Measurements from ENCODE around the gene CD28.

Gene CD28

GRCh38 chr2:203719456-203720410 is 13.3 kb downstream of the CD28 start:
- DNase-seq: no peak

- DNase-seq: no peak
These were observed 14.7 kb downstream of the CD28 start for GRCh38 chr2:203720915-203721672.

DNA sequence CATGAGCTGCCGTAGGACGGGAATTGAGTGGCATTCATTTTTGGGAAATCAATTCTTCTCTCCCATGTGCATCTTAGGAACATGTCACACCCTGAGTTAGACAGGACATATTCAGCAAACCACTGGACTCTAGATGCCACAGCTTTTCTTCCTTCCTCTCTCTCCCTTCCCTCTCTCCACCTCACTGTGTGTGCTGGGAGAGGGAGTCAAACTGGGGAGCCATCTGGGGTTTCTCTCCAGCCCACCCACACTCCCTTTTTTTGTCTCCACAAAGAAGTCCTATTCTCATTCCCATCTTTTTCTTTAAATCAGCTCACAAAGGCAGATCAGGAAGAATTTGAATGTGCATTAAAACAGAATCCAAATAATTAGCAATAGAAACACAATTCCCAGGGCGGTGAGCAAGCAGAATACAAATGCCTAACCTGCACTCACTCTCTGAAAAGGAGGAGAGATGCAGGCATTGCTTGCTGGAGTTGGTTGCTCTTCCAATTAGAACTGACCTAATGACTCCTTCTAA is 15.4 kb downstream of the CD28 start:
- no peak for DNase-seq

GRCh38 chr2:203722411-203722810 is 16.0 kb downstream of the CD28 start:
- DNase-seq: no peak

GRCh38 chr2:203728321-203728720 is 21.9 kb downstream of the CD28 start:
- DNase-seq: no peak

DNA sequence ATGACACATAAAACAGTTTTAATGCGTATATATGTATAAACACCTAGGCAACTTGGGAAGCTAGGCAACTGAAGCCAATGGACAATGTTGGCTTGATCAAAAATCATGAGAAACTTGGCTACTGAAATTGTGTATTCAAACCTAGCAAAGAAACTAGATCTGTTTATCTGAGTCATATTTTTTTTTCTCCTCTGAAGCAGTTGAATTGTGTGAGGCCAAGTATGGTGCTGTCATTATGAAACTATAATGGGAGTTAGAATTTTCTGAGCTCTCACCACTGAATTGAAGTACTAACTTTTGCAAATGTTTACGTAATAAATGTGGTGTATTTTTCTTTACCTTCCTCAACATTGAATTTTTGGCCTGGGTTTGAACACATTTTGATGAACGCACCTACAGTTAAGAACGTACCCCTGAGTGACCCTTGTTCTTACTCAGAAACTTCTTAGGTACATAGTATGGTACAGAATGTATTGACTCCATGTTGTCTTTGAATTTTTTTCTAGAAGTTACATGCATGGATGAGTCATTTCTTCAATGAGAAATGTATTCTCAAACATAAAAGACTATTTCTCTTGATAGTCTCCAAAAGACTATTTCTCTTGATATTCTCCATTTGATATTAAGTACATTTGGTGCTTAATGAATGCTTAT is 23.8 kb downstream of the CD28 start:
- no peak for DNase-seq

- no peak for DNase-seq
These were observed 24.4 kb downstream of the CD28 start for GRCh38 chr2:203730883-203731282.

DNA sequence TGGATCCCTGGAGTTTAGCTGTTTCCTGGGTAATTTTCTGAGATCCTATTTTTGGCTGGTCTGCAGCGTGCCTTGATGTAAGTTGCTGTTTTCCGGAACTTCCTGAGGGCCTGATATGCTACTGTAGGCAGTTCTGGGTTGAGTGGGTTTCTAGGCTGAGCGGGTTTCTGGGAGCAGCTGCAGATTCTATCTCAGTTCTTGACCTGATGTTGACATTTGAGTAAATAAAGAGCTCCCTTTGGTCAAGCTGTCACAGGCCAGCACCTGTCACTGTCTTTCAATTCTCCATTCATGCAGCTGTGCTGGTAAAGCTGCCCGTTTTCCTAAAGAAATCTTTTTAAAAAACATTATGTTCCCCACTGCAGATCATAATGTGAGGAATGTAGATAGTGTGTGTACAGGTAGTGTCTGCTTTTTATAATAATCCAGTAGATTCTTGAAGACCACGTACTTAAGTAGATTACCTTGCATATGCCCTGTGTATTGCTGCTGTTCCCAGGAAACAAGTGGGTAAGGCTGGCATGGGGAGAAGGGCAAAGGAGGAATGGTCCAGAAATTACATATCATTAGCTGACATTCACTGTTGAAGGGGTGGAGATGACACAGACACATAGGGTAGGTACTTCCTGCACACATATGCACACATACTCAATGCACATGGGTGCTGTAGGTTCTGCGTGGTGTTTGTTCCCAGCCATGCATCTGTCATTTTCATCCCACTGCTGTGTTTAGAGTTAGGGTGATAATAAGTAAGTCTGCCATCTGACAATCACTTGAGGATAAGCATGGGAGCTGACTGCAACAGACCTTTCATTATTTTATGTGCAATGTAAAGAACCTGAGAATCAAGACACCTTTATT is 25.9 kb downstream of the CD28 start:
- DNase-seq: no peak

GRCh38 chr2:203732953-203733510 is 26.6 kb downstream of the CD28 start:
- DNase-seq: no peak

DNA sequence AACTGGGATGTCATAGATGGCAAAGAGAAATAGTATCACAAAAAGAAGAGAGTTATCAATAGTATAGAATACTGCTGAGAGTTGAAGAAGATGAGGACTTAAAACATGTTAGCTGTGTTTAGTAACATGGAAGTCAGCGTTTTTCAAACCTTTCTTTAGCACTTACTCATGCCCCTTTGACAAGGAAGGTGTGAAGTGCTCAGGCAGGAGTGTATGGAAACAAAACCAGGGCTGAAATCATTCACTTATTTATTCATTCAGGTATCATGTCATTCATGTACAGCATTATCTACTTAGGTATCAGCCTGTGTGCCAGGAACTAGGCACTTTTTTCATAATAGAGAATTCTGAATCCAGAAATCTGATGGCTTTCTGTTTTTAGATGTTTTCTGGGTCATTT is 27.2 kb downstream of the CD28 start:
- no peak for DNase-seq

DNA sequence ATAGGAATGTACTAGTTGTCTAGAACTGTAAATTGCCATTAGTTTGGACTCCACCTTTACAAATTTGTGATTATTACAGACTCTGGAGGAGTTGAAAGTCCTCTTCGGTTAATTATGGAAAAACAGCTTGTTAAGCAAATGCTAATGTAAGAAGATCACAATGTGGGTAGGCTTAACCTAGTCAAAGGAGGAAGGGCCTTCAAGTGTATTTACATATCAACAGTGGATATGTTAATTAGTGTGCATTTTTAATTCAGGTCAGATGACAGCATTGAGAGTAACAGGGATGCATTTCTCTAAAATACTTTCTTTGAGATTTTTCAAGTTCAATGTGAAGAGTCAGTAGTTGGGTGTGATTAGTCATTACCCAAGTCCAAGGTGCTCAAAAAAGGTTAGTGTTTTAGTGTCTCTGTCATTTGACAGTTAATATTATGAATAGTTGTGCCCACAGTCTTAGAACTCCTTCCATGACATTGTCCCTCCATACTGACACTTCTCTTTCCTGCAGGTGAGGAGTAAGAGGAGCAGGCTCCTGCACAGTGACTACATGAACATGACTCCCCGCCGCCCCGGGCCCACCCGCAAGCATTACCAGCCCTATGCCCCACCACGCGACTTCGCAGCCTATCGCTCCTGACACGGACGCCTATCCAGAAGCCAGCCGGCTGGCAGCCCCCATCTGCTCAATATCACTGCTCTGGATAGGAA is 28.0 kb downstream of the CD28 start:
- DNase-seq: no peak

DNA sequence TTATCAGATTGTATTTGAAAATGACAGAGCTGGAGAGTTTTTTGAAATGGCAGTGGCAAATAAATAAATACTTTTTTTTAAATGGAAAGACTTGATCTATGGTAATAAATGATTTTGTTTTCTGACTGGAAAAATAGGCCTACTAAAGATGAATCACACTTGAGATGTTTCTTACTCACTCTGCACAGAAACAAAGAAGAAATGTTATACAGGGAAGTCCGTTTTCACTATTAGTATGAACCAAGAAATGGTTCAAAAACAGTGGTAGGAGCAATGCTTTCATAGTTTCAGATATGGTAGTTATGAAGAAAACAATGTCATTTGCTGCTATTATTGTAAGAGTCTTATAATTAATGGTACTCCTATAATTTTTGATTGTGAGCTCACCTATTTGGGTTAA is 30.9 kb downstream of the CD28 start:
- DNase-seq: no peak

- DNase-seq: no peak
These were observed 32.9 kb downstream of the CD28 start for GRCh38 chr2:203739351-203739750.

- no peak for DNase-seq
These were observed 34.4 kb downstream of the CD28 start for GRCh38 chr2:203740871-203741281.

DNA sequence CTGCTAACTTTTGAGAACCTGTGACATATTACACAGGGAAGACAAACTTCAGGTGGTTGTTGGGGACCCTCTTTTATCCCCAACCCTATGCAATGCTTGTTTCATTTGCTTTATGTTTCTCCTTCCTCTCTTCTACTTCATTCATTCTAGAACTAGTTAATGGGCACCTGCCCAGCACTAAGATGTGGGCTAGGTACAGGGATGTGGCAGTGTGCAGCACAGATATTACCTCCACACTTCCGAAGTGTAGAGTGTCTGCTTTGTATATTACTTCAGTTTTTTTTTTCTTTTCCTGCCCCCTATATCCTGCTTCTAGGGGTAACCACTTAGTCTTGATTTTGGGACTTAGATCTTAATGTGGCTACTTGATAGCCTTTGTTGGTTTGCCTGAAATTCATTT is 35.1 kb downstream of the CD28 start:
- no peak for DNase-seq

GRCh38 chr2:203743441-203743981 is 37.1 kb downstream of the CD28 start:
- DNase-seq: no peak

DNA sequence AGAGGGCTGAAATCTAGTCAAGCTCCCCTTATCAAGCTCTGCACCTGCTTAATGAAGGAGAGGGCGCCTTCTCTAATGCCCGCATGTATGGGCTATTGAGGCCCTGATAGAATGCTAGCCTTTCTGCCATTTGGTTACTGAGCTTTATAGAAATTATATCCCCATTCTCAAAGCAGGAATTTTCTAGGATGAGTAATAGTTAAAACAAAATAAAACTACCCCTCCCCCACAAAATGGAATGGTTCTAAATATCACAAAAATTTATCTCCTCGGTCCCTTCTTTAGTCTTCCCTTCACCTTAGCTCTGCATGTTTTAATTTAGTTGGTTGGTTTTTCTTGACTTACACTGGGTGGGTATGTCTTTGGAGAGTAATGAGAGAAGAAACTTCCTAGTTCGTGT is 37.7 kb downstream of the CD28 start:
- DNase-seq: no peak

DNA sequence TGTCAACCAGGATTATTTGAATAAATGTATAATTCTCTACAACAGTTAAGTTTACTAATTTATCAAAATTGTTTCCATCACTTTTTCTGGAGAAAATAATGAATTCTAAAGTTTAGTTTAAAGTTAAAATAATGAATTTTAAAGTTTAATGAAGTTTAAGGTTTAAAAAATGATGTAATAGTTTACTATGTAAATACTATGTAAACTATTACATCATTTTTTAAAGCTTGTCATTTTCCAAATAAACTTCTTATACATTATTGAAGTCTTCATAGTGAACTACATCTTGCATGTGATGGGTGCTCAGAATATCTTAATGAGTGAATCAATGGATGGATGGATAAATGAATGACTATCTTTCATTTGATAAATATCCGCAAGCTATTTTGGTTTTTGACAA is 38.8 kb downstream of the CD28 start:
- no peak for DNase-seq

DNA sequence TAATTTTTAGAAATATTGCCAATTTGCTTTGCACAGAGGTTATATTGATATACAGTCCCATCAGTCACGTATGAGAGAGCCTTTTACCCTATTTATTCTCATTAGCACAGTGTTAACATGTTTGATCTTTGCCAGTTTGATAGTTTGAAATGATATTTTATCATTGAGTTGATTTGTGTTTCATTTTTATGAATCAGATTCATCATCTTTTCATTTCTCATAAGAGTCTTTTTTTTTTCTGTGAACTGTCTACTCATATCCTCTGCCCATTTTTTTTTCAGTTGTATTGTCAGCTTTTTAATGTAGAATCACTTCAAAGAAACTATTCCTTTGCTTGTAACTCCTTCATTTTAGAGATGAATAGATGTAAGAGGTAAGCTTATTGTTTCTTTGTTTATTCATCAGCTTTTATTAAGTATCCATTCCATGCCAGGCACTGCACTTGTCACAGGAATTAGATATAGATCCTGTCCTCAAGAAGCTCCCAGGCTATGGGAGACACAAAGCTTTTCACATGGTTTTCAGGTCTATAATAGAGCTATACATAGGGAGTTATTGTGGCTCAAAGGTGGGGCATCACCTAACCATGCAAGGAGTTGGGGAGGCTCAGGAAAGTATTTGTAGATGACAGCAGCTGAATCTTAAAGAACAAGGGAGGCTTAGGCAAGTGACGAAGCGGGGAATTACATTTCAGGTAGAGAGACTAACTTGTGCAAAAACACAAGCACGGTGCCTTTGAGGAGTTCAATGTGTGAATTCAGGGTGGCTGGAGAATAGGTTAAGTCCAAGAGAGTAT is 42.1 kb downstream of the CD28 start:
- DNase-seq: no peak

Data from KG1 (cell line).